ENCODE data around the gene NSD2.

The NSD2 gene

GRCh38 chr4:1961563-1961962 is 90.4 kb downstream of the NSD2 start (continued):
- TF ChIP-seq AEBP2 (tag by site-specific recombination; IDR thresholded peaks at IDR 0.05; ENCODE audit: borderline replicate concordance) = no peak
- no peak for TF ChIP-seq ZBTB20 (tag by site-specific recombination; IDR thresholded peaks at IDR 0.05)

GRCh38 chr4:1962980-1963379 is 91.8 kb downstream of the NSD2 start:
- Histone ChIP-seq H3K9me3 (ENCODE audit: control insufficient read depth, insufficient read depth, low read depth, low read length) (no peaks in the 10 kb centered on the region), H3K4me1 (ENCODE audit: control insufficient read depth, insufficient read depth, low read length) (no peaks in the 10 kb centered on the region), H3K27ac (ENCODE audit: extremely low read depth, low read depth, low read length) (no peak overlapping the region), H3K36me3 (ENCODE audit: control insufficient read depth in 2 of 2, insufficient read depth in 1 of 2, low read length in 2 of 2) (peaks cover 14 to 88% of the 10 kb centered on the region in 2 experiments), H3K4me3 (ENCODE audit: low read depth, low read length) (no peak overlapping the region)
- POLR2A ChIA-PET = no interaction called here
- no peak for TF ChIP-seq ZXDB (tag by site-specific recombination; IDR thresholded peaks at IDR 0.05)
- TF ChIP-seq ZNF157 (tag by site-specific recombination; IDR thresholded peaks at IDR 0.05) = no peak
- no peak for TF ChIP-seq SP2 (tag by site-specific recombination; IDR thresholded peaks at IDR 0.05)
- TF ChIP-seq ZNF664 (tag by site-specific recombination; IDR thresholded peaks at IDR 0.05) = no peak
- no peak for TF ChIP-seq ZNF133 (tag by site-specific recombination; IDR thresholded peaks at IDR 0.05)
- TF ChIP-seq ZNF658 (tag by site-specific recombination; IDR thresholded peaks at IDR 0.05) = no peak
- no peak for TF ChIP-seq ZNF571 (tag by site-specific recombination; IDR thresholded peaks at IDR 0.05)
- TF ChIP-seq ZNF121 (tag by site-specific recombination; IDR thresholded peaks at IDR 0.05) = no peak
- no peak for TF ChIP-seq ZNF473 (tag by site-specific recombination; IDR thresholded peaks at IDR 0.05)
- no peak for TF ChIP-seq FEZF1 (tag by site-specific recombination; IDR thresholded peaks at IDR 0.05)
- TF ChIP-seq ZNF513 (tag by site-specific recombination; IDR thresholded peaks at IDR 0.05) = no peak
- TF ChIP-seq ZNF558 (tag by site-specific recombination; IDR thresholded peaks at IDR 0.05) = no peak
- no peak for TF ChIP-seq ZNF518A (tag by site-specific recombination; conservative IDR thresholded peaks at IDR 0.05; ENCODE audit: low read depth)
- TF ChIP-seq ZNF140 (tag by site-specific recombination; IDR thresholded peaks at IDR 0.05) = no peak
- TF ChIP-seq ZSCAN23 (tag by site-specific recombination; IDR thresholded peaks at IDR 0.05) = no peak
- CTCF ChIA-PET = no interaction called here

- ChIA-PET CTCF (no interaction called here), POLR2A (no interaction called here)
- Histone ChIP-seq H3K27ac (ENCODE audit: extremely low read depth, low read depth, low read length) (no peak overlapping the region), H3K36me3 (ENCODE audit: control insufficient read depth in 2 of 2, insufficient read depth in 1 of 2, low read length in 2 of 2) (peaks cover 14 to 88% of the 10 kb centered on the region in 2 experiments), H3K4me1 (ENCODE audit: control insufficient read depth, insufficient read depth, low read length) (no peaks in the 10 kb centered on the region), H3K9me3 (ENCODE audit: control insufficient read depth, insufficient read depth, low read depth, low read length) (no peaks in the 10 kb centered on the region), H3K4me3 (ENCODE audit: low read depth, low read length) (no peak overlapping the region)
- TF ChIP-seq CTCF (tag by site-specific recombination; IDR thresholded peaks at IDR 0.05) (no peak), KLF8 (tag by site-specific recombination; IDR thresholded peaks at IDR 0.05) (no peak), ZNF311 (tag by site-specific recombination; IDR thresholded peaks at IDR 0.05; ENCODE audit: borderline replicate concordance) (no peak), ZBTB20 (tag by site-specific recombination; IDR thresholded peaks at IDR 0.05) (no peak), SCRT2 (tag by site-specific recombination; IDR thresholded peaks at IDR 0.05) (no peak), ZNF133 (tag by site-specific recombination; IDR thresholded peaks at IDR 0.05) (no peak), ZNF596 (tag by site-specific recombination; IDR thresholded peaks at IDR 0.05) (no peak), HOXD13 (CRISPR knock-in tag; IDR thresholded peaks at IDR 0.05; ENCODE audit: borderline replicate concordance) (no peak)
Observed at GRCh38 chr4:1964443-1964842, 93.2 kb downstream of the NSD2 start.
